GM12891 (cell line): ENCODE results near the gene STON2.
"Not testable (repeated sequence)": the region's sequence is repeated elsewhere in the genome, so short reads cannot be mapped to it uniquely, and the experiment has no call there.

Source experiments
- DNase-seq: peaks from one replicate; pipeline ENCODE4 v3.0.0; 2011; ENCODE audit warnings: low spot score; ENCODE audit not compliant: insufficient read length
- FAIRE-seq: peaks from 2 replicates; lab custom pipeline; 2011; peaks lifted over from hg19 to GRCh38; lab: Jason Lieb, UNC
- PAX5 ChIP-seq: IDR thresholded peaks from 2 replicates; pipeline ENCODE4 v1.6.1; 2011; ENCODE audit warnings: low read length, moderate library complexity, mild to moderate bottlenecking; ENCODE audit not compliant: insufficient read depth, severe bottlenecking
- POLR2A ChIP-seq: IDR thresholded peaks from 2 replicates; pipeline ENCODE4 v1.6.1; 2011; ENCODE audit warnings: low read depth, low read length, control low read depth
- POLR2AphosphoS5 ChIP-seq: IDR thresholded peaks from 2 replicates; pipeline ENCODE4 v1.6.1; 2011; ENCODE audit warnings: low read depth, low read length, control low read depth
- POU2F2 ChIP-seq: IDR thresholded peaks from 2 replicates; pipeline ENCODE4 v1.6.1; 2011; ENCODE audit warnings: low read depth, mild to moderate bottlenecking, control low read depth, low read length, moderate library complexity
- SPI1 ChIP-seq: IDR thresholded peaks from 2 replicates; pipeline ENCODE4 v1.6.1; 2011; ENCODE audit warnings: low read depth, low read length, control low read depth
- TAF1 ChIP-seq: IDR thresholded peaks from 2 replicates; pipeline ENCODE4 v1.6.1; 2011; ENCODE audit warnings: low read depth, low read length, control low read depth

The STON2 gene

GRCh38 chr14:81436296-81437138 lies 36.4 kb upstream of the STON2 start:
- DNase-seq: peak; percentile 76
- no peak for FAIRE-seq
- TF ChIP-seq TAF1 (no peak), POLR2A (no peak), POU2F2 (no peak)

- no peak for TF ChIP-seq POU2F2
- no peak for TF ChIP-seq SPI1
- no peak for TF ChIP-seq POLR2A
- no peak for TF ChIP-seq POLR2AphosphoS5
- no peak for TF ChIP-seq PAX5
- no peak for TF ChIP-seq TAF1
- FAIRE-seq (no peak), DNase-seq (peak; percentile 33)
Measured at GRCh38 chr14:81435391-81436295, 35.5 kb upstream of the STON2 start.

- no peak for TF ChIP-seq POLR2A
- TF ChIP-seq POU2F2: no peak
- TF ChIP-seq TAF1: no peak
- TF ChIP-seq PAX5: no peak
- no peak for TF ChIP-seq POLR2AphosphoS5
- TF ChIP-seq SPI1: no peak
- FAIRE-seq (no peak), DNase-seq (no peak)
Measured at GRCh38 chr14:81435048-81435390, 34.9 kb upstream of the STON2 start.

DNA sequence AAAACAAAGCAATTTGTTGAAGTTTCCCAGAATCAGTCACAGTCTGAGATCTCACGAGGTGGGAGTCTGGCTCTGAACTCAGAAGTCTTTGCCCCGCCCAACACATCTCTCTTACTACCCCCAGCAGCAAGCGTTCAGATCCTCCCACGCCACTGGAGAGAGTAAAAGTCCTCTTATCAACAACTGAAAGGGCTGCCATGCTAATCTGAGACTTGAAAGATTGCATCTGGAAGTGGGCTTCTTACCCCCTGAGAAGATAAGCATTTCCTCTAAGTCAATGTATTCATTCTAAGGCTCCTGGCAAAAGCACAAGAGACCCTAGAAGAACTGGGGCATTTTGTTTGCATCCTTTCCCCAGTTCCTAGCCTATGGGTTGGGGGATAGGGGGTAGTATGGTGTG lies 34.1 kb upstream of the STON2 start:
- DNase-seq (no peak), FAIRE-seq (no peak)
- TF ChIP-seq PAX5 (no peak), POLR2AphosphoS5 (no peak), TAF1 (no peak), SPI1 (no peak), POLR2A (no peak), POU2F2 (no peak)

GRCh38 chr14:81433378-81433777 lies 33.3 kb upstream of the STON2 start:
- FAIRE-seq (no peak), DNase-seq (no peak)
- no peak for TF ChIP-seq POU2F2
- TF ChIP-seq PAX5: no peak
- TF ChIP-seq TAF1: no peak
- TF ChIP-seq SPI1: no peak
- no peak for TF ChIP-seq POLR2AphosphoS5
- no peak for TF ChIP-seq POLR2A

GRCh38 chr14:81432219-81432661 lies 32.1 kb upstream of the STON2 start:
- no peak for DNase-seq
- TF ChIP-seq SPI1 (no peak), POLR2AphosphoS5 (no peak), TAF1 (no peak), POLR2A (no peak), PAX5 (no peak), POU2F2 (no peak)
- FAIRE-seq: no peak

- no peak for DNase-seq
- TF ChIP-seq SPI1: no peak
- no peak for TF ChIP-seq POLR2A
- no peak for TF ChIP-seq POU2F2
- no peak for TF ChIP-seq PAX5
- no peak for TF ChIP-seq POLR2AphosphoS5
- TF ChIP-seq TAF1: no peak
- FAIRE-seq: no peak
Measured at GRCh38 chr14:81430235-81430634, 30.1 kb upstream of the STON2 start.

DNA sequence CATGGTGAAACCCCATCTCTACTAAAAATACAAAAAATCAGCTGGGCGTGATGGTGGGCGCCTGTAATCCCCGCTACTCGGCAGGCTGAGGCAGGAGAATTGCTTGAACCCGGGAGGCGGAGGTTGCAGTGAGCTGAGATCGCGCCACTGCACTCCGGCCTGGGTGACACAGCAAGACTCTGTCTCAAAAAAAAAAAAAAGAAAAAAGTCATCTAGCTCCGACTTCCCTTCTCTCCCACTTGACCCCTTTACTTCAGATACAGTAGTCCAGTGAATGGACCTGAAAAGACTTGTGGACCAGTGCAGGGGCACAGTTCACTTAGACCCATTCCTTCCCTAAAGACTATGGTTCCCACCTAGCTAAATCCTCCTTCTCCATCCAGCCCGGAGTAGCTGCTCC lies 29.6 kb upstream of the STON2 start:
- not testable (repeated sequence) for FAIRE-seq, DNase-seq

- DNase-seq (no peak), FAIRE-seq (no peak)
- no peak for TF ChIP-seq SPI1
- TF ChIP-seq PAX5: no peak
Measured at GRCh38 chr14:81429028-81429427, 28.9 kb upstream of the STON2 start.
